HepG2 (cell line): Measurements from ENCODE around the gene WBP1. TPM values are rescaled to one million over a fixed set of nuclear protein-coding genes. Genes with fewer than 3 reads are reported as not detected.

Experiments used
- BRD4 ChIP-seq: sonication (generic); formaldehyde crosslinking; IDR thresholded peaks from 2 replicates; pipeline ENCODE4 v1.4.0; 2020; ENCODE audit warnings: missing genetic modification reagents
- CBX5 ChIP-seq: sonication (generic); formaldehyde crosslinking; IDR thresholded peaks from 2 replicates; pipeline ENCODE4 v1.4.0; 2020; ENCODE audit warnings: missing genetic modification reagents, borderline replicate concordance
- CREB1 ChIP-seq, 2 experiments: fragments of 450-650 bp in 1 of 2; IDR thresholded peaks; 2 replicates each; pipeline ENCODE4 v1.6.1; 2016 to 2017; ENCODE audit warnings: control low read depth in 1 of 2, mild to moderate bottlenecking in 1 of 2, missing compliant biosample characterization in 1 of 2, missing genetic modification characterization in 1 of 2
- FLYWCH1 ChIP-seq: sonication (generic); formaldehyde crosslinking; IDR thresholded peaks from 2 replicates; pipeline ENCODE4 v1.8.1; 2023; ENCODE audit warnings: mild to moderate bottlenecking, missing genetic modification reagents
- GATAD1 ChIP-seq: IDR thresholded peaks from 2 replicates; pipeline ENCODE4 v1.6.1; 2016; ENCODE audit warnings: missing genetic modification reagents, missing compliant biosample characterization
- HNF1A ChIP-seq, 2 experiments: sonication (generic) in 1 of 2; formaldehyde crosslinking in 1 of 2; IDR thresholded peaks; 2 replicates each; pipeline versions ENCODE4 v1.4.0 to v1.6.1; 2016 to 2020; ENCODE audit warnings: borderline replicate concordance in 1 of 2, low read depth in 1 of 2, mild to moderate bottlenecking in 1 of 2, missing genetic modification reagents in 1 of 2
- IKZF1 ChIP-seq: fragments of 450-650 bp; IDR thresholded peaks from 2 replicates; pipeline ENCODE4 v1.7.1; 2016
- KAT8 ChIP-seq: IDR thresholded peaks from 2 replicates; pipeline ENCODE4 v1.6.1; 2016; ENCODE audit warnings: missing genetic modification reagents, missing compliant biosample characterization
- NONO ChIP-seq, 2 experiments: fragments of 450-650 bp in 1 of 2; sonication (generic) in 1 of 2; formaldehyde crosslinking in 1 of 2; IDR thresholded peaks in 1 of 2; conservative IDR thresholded peaks in 1 of 2; 2 replicates each; pipeline versions ENCODE4 v1.6.1 to v1.8.0; 2017 to 2022; ENCODE audit warnings: mild to moderate bottlenecking in 1 of 2, missing genetic modification reagents in 1 of 2, moderate library complexity in 1 of 2
- PAF1 ChIP-seq: IDR thresholded peaks from 2 replicates; pipeline ENCODE4 v1.6.1; 2016; ENCODE audit warnings: missing genetic modification reagents, missing compliant biosample characterization
- RBFOX2 ChIP-seq: fragments of 200-400 bp; formaldehyde crosslinking; IDR thresholded peaks from 2 replicates; pipeline ENCODE4 v1.6.1; 2017; ENCODE audit warnings: low read depth, mild to moderate bottlenecking, low read length
- SMARCE1 ChIP-seq: fragments of 450-650 bp; IDR thresholded peaks from 2 replicates; pipeline ENCODE4 v1.6.1; 2017; ENCODE audit warnings: borderline replicate concordance
- ZBTB20 ChIP-seq: sonication (generic); formaldehyde crosslinking; IDR thresholded peaks from 2 replicates; pipeline ENCODE4 v1.8.1; 2023; ENCODE audit warnings: missing genetic modification reagents, low read depth, mild to moderate bottlenecking, borderline replicate concordance
- ZBTB7A ChIP-seq: sonication (generic); formaldehyde crosslinking; IDR thresholded peaks from 2 replicates; pipeline ENCODE4 v1.8.0; 2022; ENCODE audit warnings: mild to moderate bottlenecking, missing genetic modification reagents
- ZMYM2 ChIP-seq: sonication (generic); formaldehyde crosslinking; IDR thresholded peaks from 2 replicates; pipeline ENCODE4 v1.8.0; 2022; ENCODE audit warnings: mild to moderate bottlenecking, missing genetic modification reagents
- ZNF205 ChIP-seq: IDR thresholded peaks from 2 replicates; pipeline ENCODE4 v1.6.1; 2018; ENCODE audit warnings: missing biosample characterization, missing genetic modification reagents
- ZNF430 ChIP-seq: sonication (generic); formaldehyde crosslinking; IDR thresholded peaks from 2 replicates; pipeline ENCODE4 v1.9.0; 2021; ENCODE audit warnings: mild to moderate bottlenecking, missing genetic modification reagents
- ZNF570 ChIP-seq: sonication (generic); formaldehyde crosslinking; IDR thresholded peaks from 2 replicates; pipeline ENCODE4 v1.4.0; 2020; ENCODE audit warnings: mild to moderate bottlenecking, missing genetic modification reagents, borderline replicate concordance
- ZNF660 ChIP-seq: sonication (generic); formaldehyde crosslinking; IDR thresholded peaks from 2 replicates; pipeline ENCODE4 v1.5.1; 2020; ENCODE audit warnings: mild to moderate bottlenecking, low read depth, missing genetic modification reagents, borderline replicate concordance
- ZNF678 ChIP-seq: sonication (generic); formaldehyde crosslinking; IDR thresholded peaks from 2 replicates; pipeline ENCODE4 v1.4.0; 2020; ENCODE audit warnings: mild to moderate bottlenecking, missing genetic modification reagents
- ZNF766 ChIP-seq: sonication (generic); formaldehyde crosslinking; IDR thresholded peaks from 2 replicates; pipeline ENCODE4 v1.5.0; 2020; ENCODE audit warnings: missing genetic modification reagents, borderline replicate concordance
- polyA plus RNA-seq, 8 experiments: library from polyadenylated mRNA; depleted of rRNA in 3 of 8; stranded (reverse) in 7 of 8; unstranded in 1 of 8; fragments of >200 nt; fragmentation: Illumina TruSeq in 4 of 8; extraction: Trizol in 4 of 8; gene quantifications; 2 replicates each; pipeline versions ENCODE4 v1.2.1 to v1.2.3, GENCODE V29; 2011 to 2016; ENCODE audit warnings: low read depth in 4 of 8, missing spikeins in 1 of 8, mixed read lengths in 1 of 8; ENCODE audit not compliant: insufficient read depth in 1 of 8
- total RNA-seq, 5 experiments: library from RNA; depleted of rRNA; stranded (reverse); fragments of >200 nt; fragmentation: Illumina TruSeq; extraction: Trizol; gene quantifications; 2 replicates each; pipeline ENCODE4 v1.2.3, GENCODE V29; 2016; ENCODE audit warnings: low read depth in 1 of 5
- TF ChIP-seq, protein P1 (sequence below): sonication (generic); formaldehyde crosslinking; conservative IDR thresholded peaks from 2 replicates; pipeline ENCODE4 v1.4.0; 2020; ENCODE audit warnings: missing genetic modification reagents
- TF ChIP-seq, protein P2 (sequence below): sonication (generic); formaldehyde crosslinking; conservative IDR thresholded peaks from 2 replicates; pipeline ENCODE4 v1.8.0; 2022; ENCODE audit warnings: missing genetic modification reagents

Gene WBP1
- total and polyA plus RNA-seq, 2 of the 13 experiments (the other 11 are each of a cell fraction or from before 2014, with no cell fraction given): 38.8 to 85.7 TPM

GRCh38 chr2:74421221-74421870, 36.9 kb upstream of the WBP1 start, which contains the start of the genes C2orf81 and WDR54 (continued):
- TF ChIP-seq, protein P1, sequence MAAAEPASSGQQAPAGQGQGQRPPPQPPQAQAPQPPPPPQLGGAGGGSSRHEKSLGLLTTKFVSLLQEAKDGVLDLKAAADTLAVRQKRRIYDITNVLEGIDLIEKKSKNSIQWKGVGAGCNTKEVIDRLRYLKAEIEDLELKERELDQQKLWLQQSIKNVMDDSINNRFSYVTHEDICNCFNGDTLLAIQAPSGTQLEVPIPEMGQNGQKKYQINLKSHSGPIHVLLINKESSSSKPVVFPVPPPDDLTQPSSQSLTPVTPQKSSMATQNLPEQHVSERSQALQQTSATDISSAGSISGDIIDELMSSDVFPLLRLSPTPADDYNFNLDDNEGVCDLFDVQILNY (CRISPR knock-in tag): no peak
- TF ChIP-seq ZNF660 (CRISPR knock-in tag) (no peak), NONO (IDR thresholded peaks at IDR 0.05) (no peak), NONO (CRISPR knock-in tag; conservative IDR thresholded peaks at IDR 0.05) (peak; percentile 59), ZBTB7A (CRISPR knock-in tag) (0 out of 2 replicates have a peak, but pooled peaks have one; percentile 83), KAT8 (CRISPR knock-in tag) (no peak; the same call in 1 of the 2 replicates), ZMYM2 (CRISPR knock-in tag) (no peak), SMARCE1 (no peak), CBX5 (CRISPR knock-in tag) (no peak), ZNF766 (CRISPR knock-in tag) (0 out of 2 replicates have a peak, but pooled peaks have one; percentile 38), IKZF1 (no peak), ZNF570 (CRISPR knock-in tag) (no peak), PAF1 (CRISPR knock-in tag) (no peak), FLYWCH1 (CRISPR knock-in tag) (no peak), ZNF430 (CRISPR knock-in tag) (peak; percentile 72; the same call in 1 of the 2 replicates), HNF1A (IDR thresholded peaks at IDR 0.05; ENCODE audit: low read depth) (no peak), HNF1A (CRISPR knock-in tag; IDR thresholded peaks at IDR 0.05; ENCODE audit: borderline replicate concordance) (peak; percentile 32; the same call in 1 of the 2 replicates), ZNF205 (CRISPR knock-in tag) (no peak), BRD4 (CRISPR knock-in tag) (no peak), ZNF678 (CRISPR knock-in tag) (no peak), CREB1 (IDR thresholded peaks at IDR 0.05) (no peak), CREB1 (CRISPR knock-in tag; IDR thresholded peaks at IDR 0.05) (no peak), RBFOX2 (peak; percentile 67; the same call in 1 of the 2 replicates), ZBTB20 (CRISPR knock-in tag) (no peak), GATAD1 (CRISPR knock-in tag) (0 out of 2 replicates have a peak, but pooled peaks have one; percentile 26)
- TF ChIP-seq, protein P2, sequence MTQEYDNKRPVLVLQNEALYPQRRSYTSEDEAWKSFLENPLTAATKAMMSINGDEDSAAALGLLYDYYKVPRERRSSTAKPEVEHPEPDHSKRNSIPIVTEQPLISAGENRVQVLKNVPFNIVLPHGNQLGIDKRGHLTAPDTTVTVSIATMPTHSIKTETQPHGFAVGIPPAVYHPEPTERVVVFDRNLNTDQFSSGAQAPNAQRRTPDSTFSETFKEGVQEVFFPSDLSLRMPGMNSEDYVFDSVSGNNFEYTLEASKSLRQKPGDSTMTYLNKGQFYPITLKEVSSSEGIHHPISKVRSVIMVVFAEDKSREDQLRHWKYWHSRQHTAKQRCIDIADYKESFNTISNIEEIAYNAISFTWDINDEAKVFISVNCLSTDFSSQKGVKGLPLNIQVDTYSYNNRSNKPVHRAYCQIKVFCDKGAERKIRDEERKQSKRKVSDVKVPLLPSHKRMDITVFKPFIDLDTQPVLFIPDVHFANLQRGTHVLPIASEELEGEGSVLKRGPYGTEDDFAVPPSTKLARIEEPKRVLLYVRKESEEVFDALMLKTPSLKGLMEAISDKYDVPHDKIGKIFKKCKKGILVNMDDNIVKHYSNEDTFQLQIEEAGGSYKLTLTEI (CRISPR knock-in tag): no peak
